HG02981 (cell line): ENCODE results near the gene USP49.
A peak's percentile ranks its signal among the peaks of the same experiment; 100 is the strongest.
"Not testable (repeated sequence)": the region's sequence is repeated elsewhere in the genome, so short reads cannot be mapped to it uniquely, and the experiment has no call there.

Source experiments
- ATAC-seq: cut with Tn5 transposase; IDR thresholded peaks from one replicate; pipeline ENCODE4 v1.9.1; 2021; ENCODE audit warnings: mild to moderate bottlenecking, moderate library complexity; ENCODE audit not compliant: unreplicated experiment

Gene USP49

GRCh38 chr6:41783106-41783780, 111.9 kb downstream of the USP49 start:
- no peak for ATAC-seq

- no peak for ATAC-seq
Measured at GRCh38 chr6:41781366-41781730, 113.8 kb downstream of the USP49 start.

GRCh38 chr6:41780551-41781365, 114.4 kb downstream of the USP49 start, which contains the start of gene PRICKLE4:
TSS of gene PRICKLE4 (plus strand) at chr6:41780782. CDS start at chr6:41783474, 2,692 bp downstream.
- no peak for ATAC-seq

- ATAC-seq, result peak; percentile 95
Measured at GRCh38 chr6:41779788-41780550, 115.2 kb downstream of the USP49 start, which contains the start of gene FRS3. TSS of gene FRS3 (minus strand) at chr6:41779900. CDS start at chr6:41776987, 2,913 bp downstream.

GRCh38 chr6:41779336-41779735, 115.8 kb downstream of the USP49 start:
- ATAC-seq, result peak; percentile 7

- ATAC-seq, result no peak
Measured at GRCh38 chr6:41778895-41779294, 116.3 kb downstream of the USP49 start.

- ATAC-seq, result no peak
Measured at GRCh38 chr6:41777551-41778285, 117.5 kb downstream of the USP49 start.

- ATAC-seq, result no peak
Measured at GRCh38 chr6:41775293-41775882, 119.8 kb downstream of the USP49 start.

- no peak for ATAC-seq
Measured at GRCh38 chr6:41774841-41775240, 120.3 kb downstream of the USP49 start.

- no peak for ATAC-seq
Measured at GRCh38 chr6:41771058-41771983, 123.9 kb downstream of the USP49 start.

GRCh38 chr6:41770381-41771057, 124.7 kb downstream of the USP49 start:
- no peak for ATAC-seq

GRCh38 chr6:41769376-41769775, 125.8 kb downstream of the USP49 start:
- ATAC-seq, result no peak

GRCh38 chr6:41768545-41769308, 126.4 kb downstream of the USP49 start:
- no peak for ATAC-seq

- no peak for ATAC-seq
Measured at GRCh38 chr6:41767112-41767833, 127.9 kb downstream of the USP49 start.

- ATAC-seq, result not testable (repeated sequence)
Measured at GRCh38 chr6:41766043-41766664, 129.0 kb downstream of the USP49 start.

GRCh38 chr6:41763470-41763869, 131.7 kb downstream of the USP49 start:
- no peak for ATAC-seq
